ENCODE measurements around the gene CYP2E1. TPM values are rescaled to one million over a fixed set of nuclear protein-coding genes. Genes with fewer than 3 reads are reported as not detected.

Gene CYP2E1
- total RNA-seq (2021), result 0.13 and 0.31 TPM in 2 replicates
- long read RNA-seq, partial matches to known transcripts, result 0 of 1 reads
- long read RNA-seq, other reads (novel, unspliced or antisense), result 1 of 1 reads

DNA sequence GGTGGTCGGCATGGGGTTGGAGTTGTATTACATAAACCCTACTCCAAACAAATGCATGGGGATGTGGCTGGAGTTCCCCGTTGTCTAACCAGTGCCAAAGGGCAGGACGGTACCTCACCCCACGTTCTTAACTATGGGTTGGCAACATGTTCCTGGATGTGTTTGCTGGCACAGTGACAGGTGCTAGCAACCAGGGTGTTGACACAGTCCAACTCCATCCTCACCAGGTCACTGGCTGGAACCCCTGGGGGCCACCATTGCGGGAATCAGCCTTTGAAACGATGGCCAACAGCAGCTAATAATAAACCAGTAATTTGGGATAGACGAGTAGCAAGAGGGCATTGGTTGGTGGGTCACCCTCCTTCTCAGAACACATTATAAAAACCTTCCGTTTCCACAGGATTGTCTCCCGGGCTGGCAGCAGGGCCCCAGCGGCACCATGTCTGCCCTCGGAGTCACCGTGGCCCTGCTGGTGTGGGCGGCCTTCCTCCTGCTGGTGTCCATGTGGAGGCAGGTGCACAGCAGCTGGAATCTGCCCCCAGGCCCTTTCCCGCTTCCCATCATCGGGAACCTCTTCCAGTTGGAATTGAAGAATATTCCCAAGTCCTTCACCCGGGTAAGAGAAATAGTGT lies at the start of gene CYP2E1:
TSS of gene CYP2E1 (plus strand) at position 407 of the 632 bp plus-strand sequence. CDS start at position 440, 33 bp downstream.
- Histone ChIP-seq H2BK20ac (ENCODE audit: low read depth, low read length, poor library complexity, severe bottlenecking) (no peak within 1 kb of the TSS), H4K20me1 (ENCODE audit: control insufficient read depth, insufficient read depth, insufficient read length) (no peaks in the 10 kb centered on the region), H2BK5ac (ENCODE audit: insufficient read length, low read length) (no peak within 1 kb of the TSS), H3K23me2 (ENCODE audit: insufficient read length, low read depth, low read length, poor library complexity, severe bottlenecking) (no peaks in the 10 kb centered on the region), H4K91ac (ENCODE audit: insufficient read length, low read depth, low read length) (no peak within 1 kb of the TSS), H3K79me2 (ENCODE audit: insufficient read depth, low read length) (no peaks in the 10 kb centered on the region), H2BK120ac (ENCODE audit: low read depth, low read length, poor library complexity, severe bottlenecking) (no peak within 1 kb of the TSS), H3K56ac (ENCODE audit: insufficient read length, low read depth, low read length) (no peak within 1 kb of the TSS), H3K9ac (ENCODE audit: extremely low read depth, insufficient read length, low read length) (no peak within 1 kb of the TSS), H3K9me3 (ENCODE audit: control insufficient read depth, low read depth, low read length) (peaks cover 87% of the 10 kb centered on the region), H3K27me3 (ENCODE audit: insufficient read depth, low read length) (no peaks in the 10 kb centered on the region; the same call in 1 of the 2 replicates), H3K4ac (ENCODE audit: low read depth, low read length) (no peak within 1 kb of the TSS), H2AFZ (ENCODE audit: low read length) (no peak within 1 kb of the TSS), H3K4me1 (ENCODE audit: insufficient read depth, low read length) (no peaks in the 10 kb centered on the region), H4K8ac (replicated peaks; ENCODE audit: insufficient read length, low read depth, low read length) (no peak within 1 kb of the TSS), H3K27ac (ENCODE audit: insufficient read length, low read depth, low read length) (no peak within 1 kb of the TSS), H3T11ph (ENCODE audit: low read length) (no peak within 1 kb of the TSS), H3K23ac (ENCODE audit: insufficient read length, low read depth, low read length) (no peak within 1 kb of the TSS), H4K5ac (ENCODE audit: insufficient read length, low read depth, low read length) (no peak within 1 kb of the TSS), H2BK15ac (ENCODE audit: low read depth, low read length) (no peak within 1 kb of the TSS), H2BK12ac (ENCODE audit: insufficient read length, low read depth, low read length) (no peak within 1 kb of the TSS), H2AK5ac (ENCODE audit: insufficient read length, low read length) (no peak within 1 kb of the TSS), H3K79me1 (ENCODE audit: insufficient read depth, low read depth, low read length, poor library complexity, severe bottlenecking) (no peaks in the 10 kb centered on the region), H3K4me2 (ENCODE audit: insufficient read depth, insufficient read length, low read length) (no peak within 1 kb of the TSS), H3K14ac (ENCODE audit: insufficient read depth, low read length) (no peak within 1 kb of the TSS), H3K18ac (ENCODE audit: insufficient read length, low read depth, low read length) (no peak within 1 kb of the TSS)
- no peaks in the 10 kb centered on the region for H3K4me1 Mint-ChIP-seq
- TF ChIP-seq, protein P1, sequence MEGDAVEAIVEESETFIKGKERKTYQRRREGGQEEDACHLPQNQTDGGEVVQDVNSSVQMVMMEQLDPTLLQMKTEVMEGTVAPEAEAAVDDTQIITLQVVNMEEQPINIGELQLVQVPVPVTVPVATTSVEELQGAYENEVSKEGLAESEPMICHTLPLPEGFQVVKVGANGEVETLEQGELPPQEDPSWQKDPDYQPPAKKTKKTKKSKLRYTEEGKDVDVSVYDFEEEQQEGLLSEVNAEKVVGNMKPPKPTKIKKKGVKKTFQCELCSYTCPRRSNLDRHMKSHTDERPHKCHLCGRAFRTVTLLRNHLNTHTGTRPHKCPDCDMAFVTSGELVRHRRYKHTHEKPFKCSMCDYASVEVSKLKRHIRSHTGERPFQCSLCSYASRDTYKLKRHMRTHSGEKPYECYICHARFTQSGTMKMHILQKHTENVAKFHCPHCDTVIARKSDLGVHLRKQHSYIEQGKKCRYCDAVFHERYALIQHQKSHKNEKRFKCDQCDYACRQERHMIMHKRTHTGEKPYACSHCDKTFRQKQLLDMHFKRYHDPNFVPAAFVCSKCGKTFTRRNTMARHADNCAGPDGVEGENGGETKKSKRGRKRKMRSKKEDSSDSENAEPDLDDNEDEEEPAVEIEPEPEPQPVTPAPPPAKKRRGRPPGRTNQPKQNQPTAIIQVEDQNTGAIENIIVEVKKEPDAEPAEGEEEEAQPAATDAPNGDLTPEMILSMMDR (conservative IDR thresholded peaks at IDR 0.05), result no peak
- H3K27ac Mint-ChIP-seq, result no peak within 1 kb of the TSS
- H3K36me3 Mint-ChIP-seq (ENCODE audit: insufficient read depth in 1 of 3, low read depth in 3 of 3), result peaks cover 4 to 20% (median 12%) of the 10 kb centered on the region in 3 experiments; a peak in 5 of 7 replicates
- WGBS (ENCODE audit: extremely low coverage, insufficient read length, low lambda C conversion rate), result no CpG with 5 or more reads among the region's 16 CpGs
- no peak within 1 kb of the TSS for H3K4me3 Mint-ChIP-seq
- no peaks in the 10 kb centered on the region; the same call in 1 of the 2 replicates for H3K27me3 Mint-ChIP-seq (ENCODE audit: low read depth)
- peaks cover 86 to 88% of the 10 kb centered on the region in 2 experiments for H3K9me3 Mint-ChIP-seq
- DNase-seq, result no peak
